Keratinocyte (primary cell): ENCODE data around the gene CEP162. TPM values are rescaled to one million over a fixed set of nuclear protein-coding genes. Genes with fewer than 3 reads are reported as not detected.
"Not testable (repeated sequence)": the region's sequence is repeated elsewhere in the genome, so short reads cannot be mapped to it uniquely, and the experiment has no call there.

ENCODE experiments used
- DNase-seq: peaks from one replicate; pipeline ENCODE4 v3.0.0-alpha.2; 2011; ENCODE audit warnings: low read depth, missing footprints, low spot score
- FAIRE-seq: peaks from 2 replicates; lab custom pipeline; 2011; peaks lifted over from hg19 to GRCh38; lab: Jason Lieb, UNC
- H2AFZ ChIP-seq: 2 replicates; pipeline ENCODE4 v1.6.0; 2012; ENCODE audit warnings: low read length, control low read depth, inconsistent platforms; ENCODE audit not compliant: control insufficient read depth
- H3K27ac ChIP-seq: 2 replicates; pipeline ENCODE4 v1.5.1; 2011; ENCODE audit warnings: low read length; ENCODE audit not compliant: control insufficient read depth, insufficient read depth
- H3K27me3 ChIP-seq: 3 replicates; pipeline ENCODE4 v1.6.0; 2011; ENCODE audit warnings: low read length; ENCODE audit not compliant: control insufficient read depth, insufficient read depth; ENCODE audit errors: extremely low read depth
- H3K36me3 ChIP-seq, 2 experiments: 2 replicates in 1 of 2; 3 replicates in 1 of 2; pipeline ENCODE4 v1.5.1; 2011; ENCODE audit warnings: low read length in 2 of 2, mild to moderate bottlenecking in 1 of 2; ENCODE audit not compliant: control insufficient read depth in 2 of 2, insufficient read depth in 2 of 2; ENCODE audit errors: extremely low read depth in 1 of 2
- H3K4me1 ChIP-seq: 3 replicates; pipeline ENCODE4 v1.5.1; 2011; ENCODE audit warnings: low read length; ENCODE audit not compliant: control insufficient read depth, insufficient read depth; ENCODE audit errors: extremely low read depth
- H3K4me2 ChIP-seq: 3 replicates; pipeline ENCODE4 v1.6.0; 2011; ENCODE audit warnings: low read depth, low read length; ENCODE audit not compliant: control insufficient read depth, insufficient read depth; ENCODE audit errors: extremely low read depth
- H3K4me3 ChIP-seq, 3 experiments: fragments of 200-600 bp in 1 of 3; sonication (generic) in 1 of 3; 2 replicates in 2 of 3; 3 replicates in 1 of 3; pipeline ENCODE4 v1.5.1; 2011 to 2016; ENCODE audit warnings: low read length in 3 of 3, mild to moderate bottlenecking in 3 of 3, control low read depth in 2 of 3, inconsistent platforms in 1 of 3, low read depth in 1 of 3, mixed read lengths in 1 of 3, mixed run types in 1 of 3, moderate library complexity in 1 of 3; ENCODE audit not compliant: control insufficient read depth in 2 of 3, insufficient read depth in 2 of 3; ENCODE audit errors: extremely low read depth in 1 of 3
- H3K79me2 ChIP-seq: 2 replicates; pipeline ENCODE4 v1.6.0; 2012; ENCODE audit warnings: low read length; ENCODE audit not compliant: control insufficient read depth, insufficient read depth
- H3K9ac ChIP-seq: 3 replicates; pipeline ENCODE4 v1.6.0; 2011; ENCODE audit warnings: low read length; ENCODE audit not compliant: control insufficient read depth, insufficient read depth; ENCODE audit errors: extremely low read depth
- H3K9me1 ChIP-seq: 3 replicates; pipeline ENCODE4 v1.6.0; 2011; ENCODE audit warnings: low read length; ENCODE audit not compliant: control insufficient read depth, insufficient read depth; ENCODE audit errors: extremely low read depth
- H3K9me3 ChIP-seq: 2 replicates; pipeline ENCODE4 v1.5.1; 2012; ENCODE audit warnings: low read depth, low read length; ENCODE audit not compliant: control insufficient read depth
- H4K20me1 ChIP-seq: 3 replicates; pipeline ENCODE4 v1.6.0; 2011; ENCODE audit warnings: low read length; ENCODE audit not compliant: control insufficient read depth, insufficient read depth; ENCODE audit errors: extremely low read depth
- CTCF ChIP-seq, 3 experiments: IDR thresholded peaks in 1 of 3; conservative IDR thresholded peaks in 1 of 3; optimal IDR thresholded peaks in 1 of 3; 2 replicates in 2 of 3; 3 replicates in 1 of 3; pipeline versions ENCODE3 to v1.5.1; 2011; ENCODE audit warnings: low read length in 3 of 3, mild to moderate bottlenecking in 3 of 3, moderate library complexity in 2 of 3, control low read depth in 1 of 3, inconsistent platforms in 1 of 3; ENCODE audit not compliant: insufficient read depth in 2 of 3; ENCODE audit errors: extremely low read depth in 1 of 3
- EZH2 ChIP-seq: IDR thresholded peaks from one replicate; pipeline ENCODE4 v1.6.1; 2012; ENCODE audit warnings: inconsistent platforms, mild to moderate bottlenecking, low read length, moderate library complexity
- dilution Hi-C: fragments of 300-500 bp; cut with MboI; formaldehyde crosslinking; loops from one replicate; pipeline ENCODE4 v1.7.0; 2020; ENCODE audit warnings: low sequenced_read_pairs; ENCODE audit not compliant: extremely low pct_ligation_motif_present
- polyA plus RNA-seq, 5 experiments: library from polyadenylated mRNA; depleted of rRNA in 3 of 5; stranded (reverse) in 3 of 5; stranded (forward) in 1 of 5; unstranded in 1 of 5; fragments of >200 nt; gene quantifications; 1 replicate in 1 of 5; 2 replicates in 3 of 5; 3 replicates in 1 of 5; pipeline versions ENCODE4 v1.2.1 to v1.2.3, GENCODE V29; 2011 to 2012; ENCODE audit warnings: missing spikeins in 2 of 5, low read depth in 1 of 5, low replicate concordance in 1 of 5

Gene CEP162
- polyA plus RNA-seq, 1 donor (not counting 4 experiments of a cell fraction or from before 2014, with no cell fraction given): 2.6 TPM

- Histone ChIP-seq H3K4me1 (no peaks in the 10 kb centered on the region), H3K27ac (no peak overlapping the region), H3K4me3 (no peak overlapping the region), H3K79me2 (no peaks in the 10 kb centered on the region), H2AFZ (no peak overlapping the region), H3K36me3 (no peaks in the 10 kb centered on the region), H3K4me2 (no peak overlapping the region), H3K27me3 (no peaks in the 10 kb centered on the region), H3K9ac (no peak overlapping the region), H3K9me1 (no peaks in the 10 kb centered on the region), H3K9me3 (no peaks in the 10 kb centered on the region), H4K20me1 (no peaks in the 10 kb centered on the region)
- no peak for FAIRE-seq
- DNase-seq: no peak
- TF ChIP-seq EZH2 (no peak), CTCF (optimal IDR thresholded peaks at IDR 0.05 in 1 of 3, IDR thresholded peaks at IDR 0.05 in 1 of 3, conservative IDR thresholded peaks at IDR 0.05 in 1 of 3; ENCODE audit: extremely low read depth in 1 of 3, insufficient read depth in 2 of 3, low read length in 3 of 3) (no peak)
- dilution Hi-C loops: no loop called here
Observed at GRCh38 chr6:84213217-84213616, 14.2 kb downstream of the CEP162 start.

- no peak for TF ChIP-seq EZH2
- TF ChIP-seq CTCF (optimal IDR thresholded peaks at IDR 0.05 in 1 of 3, IDR thresholded peaks at IDR 0.05 in 1 of 3, conservative IDR thresholded peaks at IDR 0.05 in 1 of 3; ENCODE audit: extremely low read depth in 1 of 3, insufficient read depth in 2 of 3, low read length in 3 of 3): no peak
- Histone ChIP-seq H3K9me3 (no peaks in the 10 kb centered on the region), H4K20me1 (no peaks in the 10 kb centered on the region), H3K36me3 (no peaks in the 10 kb centered on the region), H3K4me1 (no peaks in the 10 kb centered on the region), H3K27ac (no peak overlapping the region), H3K9ac (no peak overlapping the region), H3K4me3 (no peak overlapping the region), H3K4me2 (no peak overlapping the region), H3K27me3 (no peaks in the 10 kb centered on the region), H3K9me1 (no peaks in the 10 kb centered on the region), H3K79me2 (no peaks in the 10 kb centered on the region), H2AFZ (no peak overlapping the region)
- FAIRE-seq (no peak), DNase-seq (no peak)
- dilution Hi-C loops: no loop called here
Observed at GRCh38 chr6:84204011-84204410, 23.4 kb downstream of the CEP162 start.

- DNase-seq, H2AFZ ChIP-seq, H3K4me3 ChIP-seq, H3K27ac ChIP-seq, dilution Hi-C loops, H3K4me2 ChIP-seq, H3K36me3 ChIP-seq, H3K4me1 ChIP-seq, H3K27me3 ChIP-seq, FAIRE-seq, H4K20me1 ChIP-seq, H3K9ac ChIP-seq, H3K9me1 ChIP-seq, H3K79me2 ChIP-seq, H3K9me3 ChIP-seq: not testable (repeated sequence)
Observed at GRCh38 chr6:84199987-84200386, 27.5 kb downstream of the CEP162 start.
